Smooth muscle cell (in vitro differentiated cells): ENCODE measurements around the gene PIGH. TPM values are rescaled to one million over a fixed set of nuclear protein-coding genes. Genes with fewer than 3 reads are reported as not detected.

Experiments used
- DNase-seq: peaks from one replicate; lab custom pipeline; 2025; ENCODE audit not compliant: unreplicated experiment; lab: John Stamatoyannopoulos, UW
- H2AFZ ChIP-seq: fragments of 200-600 bp; sonication (generic); 2 replicates; pipeline ENCODE4 v1.6.0; 2016; ENCODE audit warnings: antibody characterized with exemption, low read depth, mild to moderate bottlenecking
- H3F3A ChIP-seq: fragments of 200-600 bp; sonication (generic); 2 replicates; pipeline ENCODE4 v1.6.0; 2017; ENCODE audit warnings: antibody characterized with exemption, low read depth
- H3K27ac ChIP-seq: fragments of 200-600 bp; sonication (generic); 2 replicates; pipeline ENCODE4 v1.5.1; 2016; ENCODE audit warnings: low read depth, mild to moderate bottlenecking
- H3K27me3 ChIP-seq: fragments of 200-600 bp; sonication (generic); 2 replicates; pipeline ENCODE4 v1.6.1; 2016; ENCODE audit warnings: low read depth, mild to moderate bottlenecking
- H3K36me3 ChIP-seq: fragments of 200-600 bp; sonication (generic); 2 replicates; pipeline ENCODE4 v1.5.1; 2016; ENCODE audit warnings: low read depth
- H3K4me1 ChIP-seq: fragments of 200-600 bp; sonication (generic); 2 replicates; pipeline ENCODE4 v1.5.1; 2016; ENCODE audit warnings: low read depth
- H3K4me2 ChIP-seq: fragments of 200-600 bp; sonication (generic); 2 replicates; pipeline ENCODE4 v1.6.0; 2016; ENCODE audit warnings: mild to moderate bottlenecking
- H3K4me3 ChIP-seq: fragments of 200-600 bp; sonication (generic); 2 replicates; pipeline ENCODE4 v1.5.1; 2016; ENCODE audit warnings: mild to moderate bottlenecking
- H3K79me2 ChIP-seq: fragments of 200-600 bp; sonication (generic); 2 replicates; pipeline ENCODE4 v1.6.0; 2016; ENCODE audit warnings: low read depth, mild to moderate bottlenecking
- H3K9ac ChIP-seq: fragments of 200-600 bp; sonication (generic); 2 replicates; pipeline ENCODE4 v1.6.0; 2016; ENCODE audit warnings: low read depth
- H3K9me3 ChIP-seq: fragments of 200-600 bp; sonication (generic); replicated peaks from 2 replicates; pipeline ENCODE4 v1.5.1; 2016; ENCODE audit warnings: low read depth
- H4K20me1 ChIP-seq: fragments of 200-600 bp; sonication (generic); 2 replicates; pipeline ENCODE4 v1.6.0; 2016; ENCODE audit warnings: low read depth
- WGBS: methylation state at CpG from one replicate; pipeline ENCODE4 v1.1.7; 2016; ENCODE audit warnings: low lambda C conversion rate; 5-methylcytosine and 5-hydroxymethylcytosine counted together
- polyA plus RNA-seq: library from polyadenylated mRNA; unstranded; fragments of >200 nt; fragmentation: Nextera tagmentation; extraction: Ambion mirVana; gene quantifications from 2 replicates; pipeline ENCODE4 v1.2.1, GENCODE V29; 2016
- total RNA-seq: library from RNA; depleted of rRNA; stranded (reverse); fragments of >200 nt; gene quantifications from 2 replicates; pipeline ENCODE4 v1.2.3, GENCODE V29; 2014
- TF ChIP-seq, protein P1 (sequence below): fragments of 200-600 bp; sonication (generic); IDR thresholded peaks from 2 replicates; pipeline ENCODE4 v1.5.1; 2017; ENCODE audit warnings: borderline replicate concordance, mild to moderate bottlenecking, antibody characterized with exemption; ENCODE audit not compliant: insufficient read depth, poor library complexity, severe bottlenecking

The PIGH gene
- total and polyA plus RNA-seq, 2 experiments from 2014 or later: 15.5 to 20.6 TPM

DNA sequence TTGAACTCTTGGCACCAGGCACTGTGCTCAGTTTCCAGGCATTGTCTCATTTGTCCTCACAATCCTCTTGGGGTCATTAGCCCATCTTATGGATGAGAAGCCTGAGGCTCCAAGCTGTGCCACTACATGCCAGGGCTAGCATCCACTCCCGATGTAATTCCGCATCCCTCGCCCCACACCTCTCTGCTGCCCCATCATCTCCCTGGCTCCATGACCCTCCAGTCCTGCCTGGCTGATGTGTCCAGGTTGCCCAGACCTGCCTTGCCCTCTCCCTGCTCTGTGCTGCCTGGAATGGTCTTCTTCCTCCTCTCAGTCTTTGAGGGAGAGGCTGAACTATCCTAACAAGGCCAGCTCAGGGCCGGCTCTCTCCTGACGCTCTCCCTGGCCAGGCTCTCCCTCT is 27.5 kb downstream of the PIGH start:
- no peak for DNase-seq
- no peaks in the 10 kb centered on the region for H3K4me1 ChIP-seq
- H3K4me3 ChIP-seq: no peak overlapping the region
- no peaks in the 10 kb centered on the region for H3K27me3 ChIP-seq
- no peaks in the 10 kb centered on the region for H3K9me3 ChIP-seq
- H3K79me2 ChIP-seq: no peaks in the 10 kb centered on the region
- no peak overlapping the region for H3K27ac ChIP-seq
- no peak overlapping the region for H3K4me2 ChIP-seq
- 92% methylated on average over 5 of the region's 5 CpGs for WGBS
- H3K9ac ChIP-seq: no peak overlapping the region
- no peak overlapping the region for H2AFZ ChIP-seq
- no peaks in the 10 kb centered on the region for H3K36me3 ChIP-seq
- no peaks in the 10 kb centered on the region for H3F3A ChIP-seq
- H4K20me1 ChIP-seq: no peaks in the 10 kb centered on the region
- TF ChIP-seq, protein P1, sequence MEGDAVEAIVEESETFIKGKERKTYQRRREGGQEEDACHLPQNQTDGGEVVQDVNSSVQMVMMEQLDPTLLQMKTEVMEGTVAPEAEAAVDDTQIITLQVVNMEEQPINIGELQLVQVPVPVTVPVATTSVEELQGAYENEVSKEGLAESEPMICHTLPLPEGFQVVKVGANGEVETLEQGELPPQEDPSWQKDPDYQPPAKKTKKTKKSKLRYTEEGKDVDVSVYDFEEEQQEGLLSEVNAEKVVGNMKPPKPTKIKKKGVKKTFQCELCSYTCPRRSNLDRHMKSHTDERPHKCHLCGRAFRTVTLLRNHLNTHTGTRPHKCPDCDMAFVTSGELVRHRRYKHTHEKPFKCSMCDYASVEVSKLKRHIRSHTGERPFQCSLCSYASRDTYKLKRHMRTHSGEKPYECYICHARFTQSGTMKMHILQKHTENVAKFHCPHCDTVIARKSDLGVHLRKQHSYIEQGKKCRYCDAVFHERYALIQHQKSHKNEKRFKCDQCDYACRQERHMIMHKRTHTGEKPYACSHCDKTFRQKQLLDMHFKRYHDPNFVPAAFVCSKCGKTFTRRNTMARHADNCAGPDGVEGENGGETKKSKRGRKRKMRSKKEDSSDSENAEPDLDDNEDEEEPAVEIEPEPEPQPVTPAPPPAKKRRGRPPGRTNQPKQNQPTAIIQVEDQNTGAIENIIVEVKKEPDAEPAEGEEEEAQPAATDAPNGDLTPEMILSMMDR: no peak

DNA sequence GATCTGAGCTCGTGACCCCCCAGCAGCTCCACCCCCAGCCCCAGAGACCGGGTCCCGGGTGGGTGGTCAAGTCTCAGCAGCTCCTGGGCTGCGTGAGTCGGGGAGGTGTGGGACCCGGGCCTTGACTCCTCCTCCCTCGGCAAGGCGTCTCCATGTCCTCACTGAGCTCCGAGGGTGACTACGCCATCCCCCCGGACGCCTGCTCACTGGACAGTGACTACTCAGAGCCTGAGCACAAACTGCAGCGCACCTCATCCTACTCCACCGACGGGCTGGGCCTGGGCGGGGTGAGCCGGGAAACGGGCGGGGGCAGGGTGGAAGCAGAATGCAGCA is 28.1 kb downstream of the PIGH start:
- 87% methylated on average over 13 of the region's 19 CpGs for WGBS
- H4K20me1 ChIP-seq: no peaks in the 10 kb centered on the region
- no peak overlapping the region for H3K9ac ChIP-seq
- H3K36me3 ChIP-seq: no peaks in the 10 kb centered on the region
- H3K4me2 ChIP-seq: no peak overlapping the region
- no peak overlapping the region for H3K27ac ChIP-seq
- DNase-seq: no peak
- TF ChIP-seq, protein P1: no peak
- no peaks in the 10 kb centered on the region for H3K27me3 ChIP-seq
- no peak overlapping the region for H3K4me3 ChIP-seq
- no peaks in the 10 kb centered on the region for H3K4me1 ChIP-seq
- H3K79me2 ChIP-seq: no peaks in the 10 kb centered on the region
- no peaks in the 10 kb centered on the region for H3F3A ChIP-seq
- H2AFZ ChIP-seq: no peak overlapping the region
- no peaks in the 10 kb centered on the region for H3K9me3 ChIP-seq

DNA sequence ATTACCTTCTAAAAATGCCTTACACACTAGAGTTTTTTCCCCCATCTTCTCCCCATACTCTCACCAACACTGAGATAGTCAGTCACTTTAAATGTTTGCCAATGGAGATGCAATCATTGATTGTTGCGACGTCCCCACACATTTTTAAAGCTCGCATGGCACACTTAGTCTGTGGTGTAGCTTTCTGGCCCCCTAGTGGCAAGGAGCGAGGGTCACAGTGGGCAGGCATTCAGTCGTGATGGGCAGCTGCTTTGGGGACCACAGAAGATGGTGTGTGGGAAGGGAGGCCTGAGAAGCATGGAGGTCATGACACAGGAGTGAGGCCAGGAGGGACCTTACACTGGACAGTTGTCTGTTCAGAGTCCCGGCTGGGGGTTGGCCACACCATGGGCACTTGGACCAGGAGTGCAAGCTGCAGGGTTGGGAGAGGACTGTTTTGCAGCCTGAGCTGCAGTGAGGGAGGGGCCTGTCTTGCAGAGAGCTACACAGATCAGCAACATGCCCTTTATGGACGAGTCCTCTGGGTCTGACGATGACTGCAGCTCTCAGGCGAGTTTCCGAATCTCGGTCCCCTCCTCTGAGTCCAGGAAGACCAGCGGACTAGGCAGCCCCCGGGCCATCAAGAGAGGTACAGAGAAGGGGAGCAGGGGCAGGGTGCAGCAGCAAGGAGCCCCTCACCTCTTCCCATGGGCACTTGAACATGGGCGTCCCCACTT is 28.6 kb downstream of the PIGH start:
- 51% methylated on average over 14 of the region's 14 CpGs for WGBS
- no peaks in the 10 kb centered on the region for H4K20me1 ChIP-seq
- no peak overlapping the region for H2AFZ ChIP-seq
- H3K9me3 ChIP-seq: no peaks in the 10 kb centered on the region
- H3K9ac ChIP-seq: no peak overlapping the region
- H3K4me2 ChIP-seq: no peak overlapping the region
- H3K79me2 ChIP-seq: no peaks in the 10 kb centered on the region
- no peak overlapping the region for H3K27ac ChIP-seq
- TF ChIP-seq, protein P1: peak; percentile 85
- no peaks in the 10 kb centered on the region for H3F3A ChIP-seq
- no peaks in the 10 kb centered on the region for H3K27me3 ChIP-seq
- DNase-seq: peak; percentile 11
- peaks cover 2% of the 10 kb centered on the region for H3K4me1 ChIP-seq
- no peaks in the 10 kb centered on the region for H3K36me3 ChIP-seq
- H3K4me3 ChIP-seq: no peak overlapping the region

DNA sequence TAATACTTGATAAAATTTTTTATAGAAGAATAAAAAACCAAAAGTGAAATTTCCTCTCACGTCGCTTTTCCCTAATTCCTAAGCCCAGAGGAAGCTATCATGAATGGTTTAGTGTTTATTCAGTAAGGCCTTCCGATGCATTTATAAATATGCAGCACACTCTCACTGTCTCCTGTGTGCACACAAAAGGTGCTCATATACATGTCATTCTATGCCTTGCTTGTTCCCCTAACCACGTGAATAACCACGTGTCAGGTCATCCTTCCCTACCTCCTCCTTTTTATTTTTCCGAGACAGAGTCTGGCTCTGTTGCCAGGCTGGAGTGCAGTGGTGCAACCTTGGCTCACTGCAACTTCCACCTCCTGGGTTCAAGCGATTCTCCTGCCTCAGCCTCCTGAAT is 29.6 kb downstream of the PIGH start:
- Histone ChIP-seq H2AFZ (no peak overlapping the region), H3K36me3 (no peaks in the 10 kb centered on the region), H3K9ac (no peak overlapping the region), H3K4me3 (no peak overlapping the region), H3K27me3 (no peaks in the 10 kb centered on the region), H3K27ac (no peak overlapping the region), H4K20me1 (no peaks in the 10 kb centered on the region), H3K9me3 (no peaks in the 10 kb centered on the region), H3F3A (no peaks in the 10 kb centered on the region), H3K4me2 (no peak overlapping the region), H3K4me1 (peaks cover 4% of the 10 kb centered on the region), H3K79me2 (no peaks in the 10 kb centered on the region)
- no peak for DNase-seq
- 96% methylated on average over 7 of the region's 7 CpGs for WGBS
- TF ChIP-seq, protein P1: no peak
